ENCODE measurements around the gene TAF1A. TPM values are rescaled to one million over a fixed set of nuclear protein-coding genes. Genes with fewer than 3 reads are reported as not detected.

Gene TAF1A
- total RNA-seq, 1 donor from 2014 or later = 19.2 TPM

- no peak overlapping the region for H3K27ac Mint-ChIP-seq
- no peaks in the 10 kb centered on the region for H3K36me3 Mint-ChIP-seq (ENCODE audit: low read depth)
- intact Hi-C loops (cut with micrococcal nuclease) = no loop called here
Observed at GRCh38 chr1:222521299-222522104, 68.2 kb downstream of the TAF1A start.

More at GRCh38 chr1:222521299-222522104, 68.2 kb downstream of the TAF1A start:
- Mint-ChIP-seq H3K4me1 (ENCODE audit: low read depth) (no peaks in the 10 kb centered on the region), H3K9me3 (no peaks in the 10 kb centered on the region), H3K27me3 (ENCODE audit: insufficient read depth) (peaks cover 2% of the 10 kb centered on the region), H3K4me3 (no peak overlapping the region)
- no peak for DNase-seq (ENCODE audit: low spot score)

Other genes with a start within 250 kb of the TAF1A start
- 0.16 and 0.91 TPM in 2 replicates for gene HHIPL2, start 41.8 kb downstream of the TAF1A start, total RNA-seq
- 42.7 and 42.8 TPM in 2 replicates for gene MIA3, start 28.2 kb upstream of the TAF1A start, total RNA-seq
- gene AIDA, start 122.6 kb upstream of the TAF1A start, total RNA-seq = 36.3 and 37.5 TPM in 2 replicates
- 37.4 and 38.2 TPM in 2 replicates for gene BROX, start 122.6 kb upstream of the TAF1A start, total RNA-seq
- gene FAM177B, start 147.3 kb upstream of the TAF1A start, total RNA-seq = 0.49 TPM in 1 of 2 replicates, not detected in the other
- gene DISP1, start 225.1 kb upstream of the TAF1A start, total RNA-seq = 1.0 and 1.2 TPM in 2 replicates